ENCODE data around the gene PFKFB3.

The PFKFB3 gene

GRCh38 chr10:6220418-6221191 lies 17.9 kb downstream of the PFKFB3 start:
- no peak for DNase-seq (ENCODE audit: low read depth in 2 of 2)

- DNase-seq (ENCODE audit: low read depth in 2 of 2) = no peak
Measured at GRCh38 chr10:6221192-6221940, 18.6 kb downstream of the PFKFB3 start.

GRCh38 chr10:6221971-6222751 lies 19.4 kb downstream of the PFKFB3 start:
- no peak for DNase-seq (ENCODE audit: low read depth in 2 of 2)

DNA sequence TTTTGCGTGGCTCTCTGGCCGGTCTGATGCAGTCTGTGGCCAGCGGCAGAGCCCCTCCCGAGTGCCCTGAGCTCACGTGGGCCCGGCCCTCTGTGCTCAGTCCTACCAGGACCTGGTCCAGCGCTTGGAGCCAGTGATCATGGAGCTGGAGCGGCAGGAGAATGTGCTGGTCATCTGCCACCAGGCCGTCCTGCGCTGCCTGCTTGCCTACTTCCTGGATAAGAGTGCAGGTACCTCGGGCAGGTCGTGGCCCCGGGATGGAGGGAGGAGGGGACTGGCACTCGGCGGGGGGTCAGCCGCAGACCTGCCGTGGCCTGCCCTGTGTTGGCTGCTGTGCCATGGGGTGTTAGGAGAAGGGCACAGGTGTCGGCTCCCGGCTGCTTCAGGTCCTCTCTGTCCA lies 20.0 kb downstream of the PFKFB3 start:
- no peak for DNase-seq (ENCODE audit: low read depth in 2 of 2)

GRCh38 chr10:6223981-6224380 lies 21.2 kb downstream of the PFKFB3 start:
- no peak for DNase-seq (ENCODE audit: low read depth in 2 of 2)

DNA sequence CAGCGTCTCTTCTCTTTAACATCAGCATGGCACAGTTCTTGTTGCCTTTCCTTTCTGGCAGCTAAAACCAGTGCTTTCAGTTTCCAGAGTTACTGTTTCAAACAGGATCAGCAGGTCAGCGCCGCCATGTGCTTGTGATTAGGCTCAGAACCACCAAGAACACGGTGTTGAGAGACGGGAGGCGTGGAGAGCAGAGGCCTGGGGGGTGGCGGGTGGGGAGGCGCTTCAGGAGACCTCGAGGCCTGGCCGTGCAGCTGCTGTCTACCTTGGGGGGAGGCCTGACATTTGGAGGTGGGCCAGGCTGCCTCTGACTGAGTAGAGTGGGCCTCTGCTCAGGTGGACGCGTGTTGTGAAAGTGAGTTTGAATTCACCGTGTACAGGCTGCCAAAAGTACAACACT lies 22.0 kb downstream of the PFKFB3 start:
- DNase-seq (ENCODE audit: low read depth in 2 of 2) = no peak

- no peak for DNase-seq (ENCODE audit: low read depth in 2 of 2)
Measured at GRCh38 chr10:6225263-6225814, 22.6 kb downstream of the PFKFB3 start.

DNA sequence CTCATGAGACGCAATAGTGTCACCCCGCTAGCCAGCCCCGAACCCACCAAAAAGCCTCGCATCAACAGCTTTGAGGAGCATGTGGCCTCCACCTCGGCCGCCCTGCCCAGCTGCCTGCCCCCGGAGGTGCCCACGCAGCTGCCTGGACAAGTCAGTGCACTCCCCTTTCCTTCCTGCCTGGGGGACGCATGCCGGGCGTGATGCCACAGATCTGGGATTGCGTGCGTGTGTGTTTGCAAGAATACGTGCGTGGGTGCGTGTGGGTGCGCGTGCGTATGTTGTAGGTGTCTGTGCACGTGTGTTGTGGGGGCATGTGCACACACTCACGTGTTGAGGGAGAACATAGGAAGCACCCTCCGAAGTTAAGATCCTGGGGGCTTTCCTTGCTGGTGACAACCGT lies 23.5 kb downstream of the PFKFB3 start:
- no peak for DNase-seq (ENCODE audit: low read depth in 2 of 2)

DNA sequence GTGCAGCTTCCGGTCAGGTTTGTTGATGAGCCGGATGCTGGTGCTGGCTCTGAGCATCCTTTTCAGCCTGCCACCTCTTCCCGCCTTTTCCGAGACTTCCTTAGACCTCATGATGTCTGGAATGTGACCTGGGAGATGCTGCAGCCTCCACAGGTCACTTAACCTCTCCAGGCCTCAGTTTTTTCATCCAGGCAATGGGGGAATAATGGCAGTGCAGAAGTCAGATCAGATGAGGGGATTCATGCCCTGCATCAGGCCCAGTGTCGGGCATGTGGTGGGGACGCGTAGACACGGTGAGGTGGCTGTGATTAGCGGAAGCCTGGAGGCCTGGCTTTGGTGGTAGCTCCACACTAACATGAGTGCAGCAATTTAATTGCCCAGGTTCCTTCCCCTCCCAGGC lies 24.6 kb downstream of the PFKFB3 start:
- DNase-seq (ENCODE audit: low read depth in 2 of 2) = no peak

- no peak for DNase-seq (ENCODE audit: low read depth in 2 of 2)
Measured at GRCh38 chr10:6228010-6228511, 25.3 kb downstream of the PFKFB3 start.

- DNase-seq (ENCODE audit: low read depth in 2 of 2) = no peak
Measured at GRCh38 chr10:6228647-6229046, 25.9 kb downstream of the PFKFB3 start.

DNA sequence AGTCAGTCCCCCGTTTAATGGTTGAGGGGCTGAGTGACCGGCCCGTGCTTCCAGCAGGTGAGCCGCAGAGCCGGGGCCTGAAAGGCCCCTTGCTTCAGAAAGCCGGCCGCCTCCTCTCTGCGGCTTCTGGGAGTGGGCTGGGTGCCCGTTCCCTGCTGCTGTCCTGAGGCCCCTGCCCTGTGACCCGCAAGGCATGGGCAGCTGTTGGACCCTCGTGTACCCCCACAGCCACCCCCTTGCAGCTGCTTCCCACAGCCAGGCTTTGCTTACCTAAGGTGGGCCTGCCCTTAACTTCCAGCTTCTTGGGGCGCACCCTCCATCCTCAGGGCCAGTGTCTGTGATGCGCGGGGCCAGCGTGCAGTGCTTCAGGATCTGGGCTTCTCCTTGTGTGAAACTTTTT lies 26.6 kb downstream of the PFKFB3 start:
- DNase-seq (ENCODE audit: low read depth in 2 of 2) = no peak

- no peak for DNase-seq (ENCODE audit: low read depth in 2 of 2)
Measured at GRCh38 chr10:6229746-6230145, 27.0 kb downstream of the PFKFB3 start.

DNA sequence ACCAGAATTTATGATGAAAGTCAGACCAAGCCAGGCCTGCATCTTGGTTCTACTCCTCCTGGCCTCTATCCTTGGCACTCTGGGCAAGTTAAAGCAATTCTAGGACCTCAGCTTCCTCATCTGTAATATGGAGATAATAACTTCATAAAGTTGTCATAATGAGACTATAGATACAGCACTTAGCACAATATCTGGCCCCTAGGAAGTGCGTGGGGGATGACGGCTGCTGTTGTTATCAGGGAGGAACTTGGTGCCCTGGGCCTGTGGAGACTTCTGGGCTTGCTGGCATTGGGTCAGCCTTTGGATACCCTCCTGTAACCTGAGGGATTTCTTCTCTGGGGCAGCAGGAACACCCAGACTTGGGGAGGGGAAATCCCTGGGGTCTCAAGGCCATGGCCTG lies 27.6 kb downstream of the PFKFB3 start:
- DNase-seq (ENCODE audit: low read depth in 2 of 2) = no peak

GRCh38 chr10:6231146-6231545 lies 28.4 kb downstream of the PFKFB3 start:
- DNase-seq (ENCODE audit: low read depth in 2 of 2) = no peak

DNA sequence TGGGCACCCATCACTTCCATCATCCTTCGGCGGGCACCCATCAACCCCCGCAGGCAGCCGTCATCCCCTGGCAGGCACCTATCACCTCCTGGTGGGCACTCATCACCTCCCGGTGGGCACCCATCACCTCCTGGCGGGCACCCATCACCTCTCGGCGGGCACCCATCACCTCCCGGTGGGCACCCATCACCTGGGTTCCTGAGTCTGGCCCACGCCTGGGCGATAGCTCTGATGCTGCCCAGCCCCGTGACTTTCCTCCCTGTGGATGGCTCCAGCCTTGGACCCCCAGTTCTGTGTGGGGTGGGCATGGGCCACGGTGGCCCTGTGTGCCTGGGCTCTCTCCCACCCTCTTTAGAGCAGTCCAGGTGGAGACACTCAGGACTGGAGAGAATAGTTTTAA lies 29.0 kb downstream of the PFKFB3 start:
- no peak for DNase-seq (ENCODE audit: low read depth in 2 of 2)

DNA sequence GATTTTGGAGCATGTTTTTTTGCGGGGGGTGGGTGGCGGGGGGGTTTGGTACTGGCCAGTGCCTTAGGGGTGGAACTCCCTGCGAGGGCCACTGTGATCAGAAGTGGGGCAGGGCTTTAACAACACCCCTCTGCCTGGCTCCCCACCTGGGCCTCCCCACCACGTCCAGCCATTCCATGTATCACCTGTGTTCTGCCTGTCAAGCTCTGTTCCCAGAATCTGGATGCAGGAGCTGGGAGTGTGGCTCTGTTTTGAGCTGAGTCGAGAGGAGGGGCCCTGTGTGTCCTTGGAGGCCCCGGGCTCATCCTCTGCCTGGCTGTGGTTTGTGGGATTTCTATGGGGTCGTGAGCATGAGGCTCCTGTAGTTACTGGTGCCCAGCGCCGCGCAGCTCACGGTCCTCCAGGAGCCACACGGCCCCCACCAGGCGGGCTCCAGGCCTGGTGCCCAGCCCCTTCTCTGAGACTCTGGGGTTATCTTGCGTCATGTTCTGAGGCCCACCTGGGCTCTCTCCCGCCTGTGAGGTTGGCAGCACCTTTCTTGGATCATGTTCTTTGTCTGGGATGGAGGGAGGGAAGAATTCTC lies 29.6 kb downstream of the PFKFB3 start:
- no peak for DNase-seq (ENCODE audit: low read depth in 2 of 2)

DNA sequence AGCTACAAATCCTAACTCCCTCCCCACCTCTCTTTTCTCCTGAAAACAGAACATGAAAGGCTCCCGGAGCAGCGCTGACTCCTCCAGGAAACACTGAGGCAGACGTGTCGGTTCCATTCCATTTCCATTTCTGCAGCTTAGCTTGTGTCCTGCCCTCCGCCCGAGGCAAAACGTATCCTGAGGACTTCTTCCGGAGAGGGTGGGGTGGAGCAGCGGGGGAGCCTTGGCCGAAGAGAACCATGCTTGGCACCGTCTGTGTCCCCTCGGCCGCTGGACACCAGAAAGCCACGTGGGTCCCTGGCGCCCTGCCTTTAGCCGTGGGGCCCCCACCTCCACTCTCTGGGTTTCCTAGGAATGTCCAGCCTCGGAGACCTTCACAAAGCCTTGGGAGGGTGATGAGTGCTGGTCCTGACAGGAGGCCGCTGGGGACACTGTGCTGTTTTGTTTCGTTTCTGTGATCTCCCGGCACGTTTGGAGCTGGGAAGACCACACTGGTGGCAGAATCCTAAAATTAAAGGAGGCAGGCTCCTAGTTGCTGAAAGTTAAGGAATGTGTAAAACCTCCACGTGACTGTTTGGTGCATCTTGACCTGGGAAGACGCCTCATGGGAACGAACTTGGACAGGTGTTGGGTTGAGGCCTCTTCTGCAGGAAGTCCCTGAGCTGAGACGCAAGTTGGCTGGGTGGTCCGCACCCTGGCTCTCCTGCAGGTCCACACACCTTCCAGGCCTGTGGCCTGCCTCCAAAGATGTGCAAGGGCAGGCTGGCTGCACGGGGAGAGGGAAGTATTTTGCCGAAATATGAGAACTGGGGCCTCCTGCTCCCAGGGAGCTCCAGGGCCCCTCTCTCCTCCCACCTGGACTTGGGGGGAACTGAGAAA lies 30.4 kb downstream of the PFKFB3 start:
- DNase-seq (ENCODE audit: low read depth in 2 of 2) = no peak

- no peak for DNase-seq (ENCODE audit: low read depth in 2 of 2)
Measured at GRCh38 chr10:6233725-6234277, 31.1 kb downstream of the PFKFB3 start.

- no peak for DNase-seq (ENCODE audit: low read depth in 2 of 2)
Measured at GRCh38 chr10:6234371-6234770, 31.6 kb downstream of the PFKFB3 start.
